Right lobe of liver (tissue), 6 donors: ENCODE data around the gene GAS6. TPM values are rescaled to one million over a fixed set of nuclear protein-coding genes. Genes with fewer than 3 reads are reported as not detected.
A peak's percentile ranks its signal among the peaks of the same experiment; 100 is the strongest.

Experiments used
- ATAC-seq, 4 donors: fragments of 200-7000 bp; cut with Tn5 transposase; one replicate each; pipeline ENCODE4 v1.9.1; 2020; ENCODE audit warnings: mild to moderate bottlenecking in 4 of 4, moderate library complexity in 4 of 4
- DNase-seq, 3 donors: peaks; one replicate each; pipeline ENCODE4 v3.0.0-alpha.2; 2020
- H3K27ac ChIP-seq, 3 donors: fragments of 200-600 bp; one replicate each; pipeline ENCODE4 v1.8.0; 2022
- H3K27me3 ChIP-seq, 2 donors: fragments of 200-600 bp; one replicate each; pipeline ENCODE4 v1.8.0; 2022
- H3K36me3 ChIP-seq, 4 donors: fragments of 200-600 bp; sonication (generic) in 1 of 4; one replicate each; pipeline versions ENCODE4 v1.5.1 to v1.8.0; 2017 to 2022; ENCODE audit warnings: control low read depth in 1 of 4
- H3K4me1 ChIP-seq, 4 donors: fragments of 200-600 bp; sonication (generic) in 1 of 4; one replicate each; pipeline versions ENCODE4 v1.5.1 to v1.8.0; 2017 to 2022; ENCODE audit warnings: control low read depth in 1 of 4
- H3K4me3 ChIP-seq, 3 donors: fragments of 200-600 bp; one replicate each; pipeline ENCODE4 v1.8.0; 2022
- H3K9me3 ChIP-seq, 4 donors: fragments of 200-600 bp; sonication (generic) in 1 of 4; one replicate each; pipeline versions ENCODE4 v1.5.1 to v1.8.0; 2017 to 2022; ENCODE audit warnings: control low read depth in 1 of 4
- CTCF ChIP-seq, 4 donors: fragments of 200-600 bp in 3 of 4; fragments of 450-650 bp in 1 of 4; IDR thresholded peaks; one replicate each; pipeline versions ENCODE4 v1.5.1 to v1.8.0; 2016 to 2022; ENCODE audit warnings: antibody characterized with exemption in 4 of 4, mild to moderate bottlenecking in 2 of 4
- POLR2A ChIP-seq: fragments of 450-650 bp; IDR thresholded peaks from one replicate; pipeline ENCODE4 v1.6.1; 2017; ENCODE audit warnings: antibody characterized with exemption, mild to moderate bottlenecking
- WGBS: methylation state at CpG from one replicate; pipeline ENCODE4 v1.1.6; 2018; ENCODE audit warnings: low coverage, low lambda C conversion rate; ENCODE audit not compliant: insufficient coverage; ENCODE audit errors: missing lambda C conversion rate; 5-methylcytosine and 5-hydroxymethylcytosine counted together
- intact Hi-C, 2 donors: fragments of 100-400 bp; cut with DNase I; formaldehyde crosslinking; loops; one replicate each; pipeline versions ENCODE4 v1.11.2 to v1.14.1; 2022
- total RNA-seq, 6 experiments: library from RNA; depleted of rRNA in 2 of 6; stranded (reverse); fragments of >200 nt in 2 of 6; fragmentation: NEBNext Ultra II Directional in 3 of 6; extraction: Animal tissue kit (Norgen Biotek cat#: 25700) in 3 of 6; gene quantifications; one replicate each; pipeline versions ENCODE4 v1.1.0 to v1.2.4, GENCODE V29; 2016 to 2023
- donor health status: DM: no; HTN: yes; CAD: no.
- donor health status: DM: no; HTN: no; CAD: no.
- donor health status: DM: no; HTN: no; CAD: no.
- donor health status: DM: no; HTN: yes; CAD: no.
- donor health status: DM: no; HTN: yes; CAD: no.

GAS6 gene
- total RNA-seq, 6 experiments from 2014 or later = 11.9 to 48.5 (median 27.2) TPM

GRCh38 chr13:113774177-113775107 is 89.4 kb downstream of the GAS6 start:
- H3K27me3 ChIP-seq = no peaks in the 10 kb centered on the region
- no peak overlapping the region for H3K27ac ChIP-seq
- no peaks in the 10 kb centered on the region for H3K4me1 ChIP-seq
- no peak overlapping the region for H3K4me3 ChIP-seq
- DNase-seq (peak in 1 of 3 donors; percentile 11), ATAC-seq (peak in 1 of 4 donors; percentile 42)
- TF ChIP-seq CTCF (IDR thresholded peaks at IDR 0.05) (no peak), POLR2A (no peak)
- H3K36me3 ChIP-seq = no peaks in the 10 kb centered on the region
- H3K9me3 ChIP-seq = no peaks in the 10 kb centered on the region
- WGBS = 81% methylated on average over 7 of the region's 9 CpGs
- intact Hi-C loops = no loop called here

GRCh38 chr13:113771709-113772331 is 92.1 kb downstream of the GAS6 start:
- Histone ChIP-seq H3K27me3 (no peaks in the 10 kb centered on the region), H3K9me3 (no peaks in the 10 kb centered on the region), H3K4me3 (no peak overlapping the region), H3K36me3 (no peaks in the 10 kb centered on the region), H3K27ac (no peak overlapping the region), H3K4me1 (no peaks in the 10 kb centered on the region)
- WGBS = 38% methylated on average over 4 of the region's 4 CpGs
- intact Hi-C loops = no loop called here
- DNase-seq = no peak
- peak in 1 of 4 donors; percentile 27 for ATAC-seq
- TF ChIP-seq CTCF (IDR thresholded peaks at IDR 0.05) (no peak), POLR2A (no peak)

DNA sequence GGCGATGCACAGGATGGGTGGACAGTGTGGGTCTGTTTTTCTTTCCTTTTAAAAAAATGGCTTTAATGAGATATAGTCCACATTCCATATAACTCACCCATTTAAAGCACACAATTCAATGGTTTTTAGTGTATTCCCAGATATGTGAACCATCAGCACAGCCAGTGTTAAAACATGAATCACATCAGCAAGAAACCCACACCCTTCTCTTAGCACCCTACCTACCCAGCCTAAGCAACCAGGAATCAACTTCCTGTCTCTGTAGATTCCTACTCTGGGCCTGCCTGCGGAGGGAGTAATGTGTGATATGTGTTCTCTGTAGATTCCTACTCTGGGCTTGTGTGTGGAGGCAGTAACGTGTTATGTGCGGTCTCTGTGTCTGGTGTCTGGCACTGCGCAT is 92.9 kb downstream of the GAS6 start:
- DNase-seq (no peak), ATAC-seq (no peak)
- 79% methylated on average over 4 of the region's 5 CpGs for WGBS
- Histone ChIP-seq H3K4me1 (no peaks in the 10 kb centered on the region), H3K27me3 (no peaks in the 10 kb centered on the region), H3K9me3 (no peaks in the 10 kb centered on the region), H3K36me3 (no peaks in the 10 kb centered on the region), H3K27ac (no peak overlapping the region), H3K4me3 (no peak overlapping the region)
- intact Hi-C loops = no loop called here
- TF ChIP-seq POLR2A (no peak), CTCF (IDR thresholded peaks at IDR 0.05) (no peak)

Other genes starting within 250 kb of the GAS6 start
- not detected for gene ATP4B, start 205.9 kb downstream of the GAS6 start, total RNA-seq
- gene GRK1, start 196.9 kb downstream of the GAS6 start, total RNA-seq = not detected
- 10 to 100 TPM in 1 of 6 experiments, 1 to 10 TPM in 5; 2.5 to 10.4 (median 6.2) TPM for gene TMEM255B, start 104.8 kb downstream of the GAS6 start, total RNA-seq
- 1 to 10 TPM in 2 of 6 experiments, under 1 TPM in 4; 0.04 to 1.1 (median 0.60) TPM for gene C13orf46, start 110.0 kb upstream of the GAS6 start, total RNA-seq